ENCODE measurements around the gene ARFGAP2. TPM values are rescaled to one million over a fixed set of nuclear protein-coding genes. Genes with fewer than 3 reads are reported as not detected.

Gene ARFGAP2
- total and polyA plus RNA-seq, 2 donors from 2014 or later, result 59.3 to 87.5 TPM

Small RNA genes lying within 50 kb of the gene (microRNA-seq; reads per million reads assigned to microRNA genes)
- not detected for gene MIR6745

Other genes with a start within 250 kb of the ARFGAP2 start
- 37.4 TPM for gene CSTPP1, start 240.1 kb downstream of the ARFGAP2 start, total RNA-seq
- gene CSTPP1, start 240.1 kb downstream of the ARFGAP2 start, polyA plus RNA-seq (ENCODE audit: insufficient read depth, low read depth, low replicate concordance), result 50.3 TPM
- gene PACSIN3, start 9.6 kb upstream of the ARFGAP2 start, total RNA-seq, result 15.1 TPM
- 28.5 TPM for gene PACSIN3, start 9.6 kb upstream of the ARFGAP2 start, polyA plus RNA-seq (ENCODE audit: insufficient read depth, low read depth, low replicate concordance)
- gene DDB2, start 38.1 kb upstream of the ARFGAP2 start, total RNA-seq, result 29.0 TPM
- 14.9 TPM for gene DDB2, start 38.1 kb upstream of the ARFGAP2 start, polyA plus RNA-seq (ENCODE audit: insufficient read depth, low read depth, low replicate concordance)
- 45.1 TPM for gene ACP2, start 71.9 kb upstream of the ARFGAP2 start, total RNA-seq
- gene ACP2, start 71.9 kb upstream of the ARFGAP2 start, polyA plus RNA-seq (ENCODE audit: insufficient read depth, low read depth, low replicate concordance), result 72.7 TPM
- gene NR1H3, start 81.1 kb upstream of the ARFGAP2 start, total RNA-seq, result 27.9 TPM
- gene NR1H3, start 81.1 kb upstream of the ARFGAP2 start, polyA plus RNA-seq (ENCODE audit: insufficient read depth, low read depth, low replicate concordance), result 73.8 TPM
- gene MADD, start 93.3 kb upstream of the ARFGAP2 start, total RNA-seq, result 39.2 TPM
- gene MADD, start 93.3 kb upstream of the ARFGAP2 start, polyA plus RNA-seq (ENCODE audit: insufficient read depth, low read depth, low replicate concordance), result 19.0 TPM
- 0.19 TPM for gene MYBPC3, start 175.8 kb upstream of the ARFGAP2 start, total RNA-seq
- gene MYBPC3, start 175.8 kb upstream of the ARFGAP2 start, polyA plus RNA-seq (ENCODE audit: insufficient read depth, low read depth, low replicate concordance), result 0.52 TPM
- 39.8 TPM for gene SPI1, start 201.7 kb upstream of the ARFGAP2 start, total RNA-seq
- 7.3 TPM for gene SPI1, start 201.7 kb upstream of the ARFGAP2 start, polyA plus RNA-seq (ENCODE audit: insufficient read depth, low read depth, low replicate concordance)
- 80.6 TPM for gene SLC39A13, start 231.7 kb upstream of the ARFGAP2 start, total RNA-seq
- gene SLC39A13, start 231.7 kb upstream of the ARFGAP2 start, polyA plus RNA-seq (ENCODE audit: insufficient read depth, low read depth, low replicate concordance), result 93.2 TPM
- 103 TPM for gene PSMC3, start 249.6 kb upstream of the ARFGAP2 start, total RNA-seq
- 171 TPM for gene PSMC3, start 249.6 kb upstream of the ARFGAP2 start, polyA plus RNA-seq (ENCODE audit: insufficient read depth, low read depth, low replicate concordance)

Data from kidney (tissue), 2 donors.